ENCODE results near the gene ATP5MK. TPM values are rescaled to one million over a fixed set of nuclear protein-coding genes. Genes with fewer than 3 reads are reported as not detected.

Gene ATP5MK
- total RNA-seq, 2 donors from 2014 or later, result 554 to 1,203 TPM

DNA sequence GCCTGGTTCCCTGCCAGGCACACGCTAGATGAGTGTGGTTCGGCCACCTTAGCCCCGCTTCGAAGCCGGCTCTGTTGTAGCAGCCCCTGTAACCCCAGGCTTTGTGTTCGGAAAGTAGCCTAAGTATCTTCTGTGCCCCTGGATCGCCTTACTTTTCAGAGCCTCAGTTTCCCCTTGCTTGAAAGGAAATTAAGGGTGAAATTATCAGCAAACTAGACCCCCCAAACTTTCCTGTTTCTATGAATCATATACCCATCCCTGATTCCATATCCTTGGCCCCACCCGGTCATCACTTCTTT lies 463 bp upstream of the ATP5MK start:
- Histone ChIP-seq H3K9me3 (no peaks in the 10 kb centered on the region), H3K36me3 (peaks cover 40% of the 10 kb centered on the region), H3K27ac (peak overlapping the region; percentile 92 to 94), H3K27me3 (no peaks in the 10 kb centered on the region), H3K4me1 (peaks cover 0 to 42% of the 10 kb centered on the region in 2 donors), H3K4me3 (peak overlapping the region; percentile 88 to 97)
- TF ChIP-seq, protein P1, sequence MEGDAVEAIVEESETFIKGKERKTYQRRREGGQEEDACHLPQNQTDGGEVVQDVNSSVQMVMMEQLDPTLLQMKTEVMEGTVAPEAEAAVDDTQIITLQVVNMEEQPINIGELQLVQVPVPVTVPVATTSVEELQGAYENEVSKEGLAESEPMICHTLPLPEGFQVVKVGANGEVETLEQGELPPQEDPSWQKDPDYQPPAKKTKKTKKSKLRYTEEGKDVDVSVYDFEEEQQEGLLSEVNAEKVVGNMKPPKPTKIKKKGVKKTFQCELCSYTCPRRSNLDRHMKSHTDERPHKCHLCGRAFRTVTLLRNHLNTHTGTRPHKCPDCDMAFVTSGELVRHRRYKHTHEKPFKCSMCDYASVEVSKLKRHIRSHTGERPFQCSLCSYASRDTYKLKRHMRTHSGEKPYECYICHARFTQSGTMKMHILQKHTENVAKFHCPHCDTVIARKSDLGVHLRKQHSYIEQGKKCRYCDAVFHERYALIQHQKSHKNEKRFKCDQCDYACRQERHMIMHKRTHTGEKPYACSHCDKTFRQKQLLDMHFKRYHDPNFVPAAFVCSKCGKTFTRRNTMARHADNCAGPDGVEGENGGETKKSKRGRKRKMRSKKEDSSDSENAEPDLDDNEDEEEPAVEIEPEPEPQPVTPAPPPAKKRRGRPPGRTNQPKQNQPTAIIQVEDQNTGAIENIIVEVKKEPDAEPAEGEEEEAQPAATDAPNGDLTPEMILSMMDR (IDR thresholded peaks at IDR 0.05), result no peak
- DNase-seq (ENCODE audit: low spot score), result no peak

DNA sequence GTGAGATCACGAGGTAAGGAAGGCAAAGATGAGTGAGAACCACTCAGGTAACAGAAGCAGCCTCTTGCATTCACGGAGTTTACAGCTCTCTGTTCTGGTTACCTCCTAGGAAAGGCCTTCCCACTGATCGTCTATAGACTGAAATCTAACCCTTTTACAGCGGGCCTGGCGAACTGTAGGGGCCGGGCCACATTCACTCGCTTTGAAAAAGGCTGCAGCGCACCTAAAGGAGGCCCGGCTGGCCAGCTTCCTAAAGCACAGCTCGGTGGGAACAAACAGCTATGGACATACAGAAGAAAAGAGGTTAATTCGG lies 565 bp downstream of the ATP5MK start:
- H3K36me3 ChIP-seq, result peaks cover 40% of the 10 kb centered on the region
- no peaks in the 10 kb centered on the region for H3K9me3 ChIP-seq
- TF ChIP-seq, protein P1 (IDR thresholded peaks at IDR 0.05), result no peak
- H3K4me1 ChIP-seq, result peaks cover 0 to 42% of the 10 kb centered on the region in 2 donors
- peak overlapping the region; percentile 92 to 94 for H3K27ac ChIP-seq
- DNase-seq (ENCODE audit: low spot score), result no peak
- no peaks in the 10 kb centered on the region for H3K27me3 ChIP-seq
- H3K4me3 ChIP-seq, result peak overlapping the region; percentile 88 to 97

DNA sequence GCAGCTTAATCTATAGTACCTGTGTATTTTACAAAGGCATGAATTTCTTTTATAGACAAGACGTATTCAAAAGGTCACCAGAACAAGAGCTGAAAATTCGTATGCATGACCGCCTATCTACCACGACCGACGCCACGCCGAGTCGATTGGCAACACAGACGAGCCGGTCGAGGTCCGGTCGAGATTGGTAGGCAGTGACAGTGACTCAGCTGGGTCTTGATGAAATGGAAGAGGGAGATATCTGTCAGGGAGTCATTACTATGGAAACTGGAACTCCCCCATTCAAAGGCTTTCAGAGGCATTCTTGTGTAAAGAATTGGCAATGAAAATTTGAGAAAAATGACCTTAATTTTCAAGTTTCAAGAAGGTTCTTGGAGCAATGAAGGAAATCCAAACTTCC lies 2.1 kb downstream of the ATP5MK start:
- Histone ChIP-seq H3K27ac (no peak overlapping the region), H3K27me3 (no peaks in the 10 kb centered on the region), H3K36me3 (peaks cover 41% of the 10 kb centered on the region), H3K9me3 (no peaks in the 10 kb centered on the region), H3K4me3 (no peak overlapping the region), H3K4me1 (peaks cover 0 to 42% of the 10 kb centered on the region in 2 donors)
- TF ChIP-seq, protein P1 (IDR thresholded peaks at IDR 0.05), result no peak
- no peak for DNase-seq (ENCODE audit: low spot score)

DNA sequence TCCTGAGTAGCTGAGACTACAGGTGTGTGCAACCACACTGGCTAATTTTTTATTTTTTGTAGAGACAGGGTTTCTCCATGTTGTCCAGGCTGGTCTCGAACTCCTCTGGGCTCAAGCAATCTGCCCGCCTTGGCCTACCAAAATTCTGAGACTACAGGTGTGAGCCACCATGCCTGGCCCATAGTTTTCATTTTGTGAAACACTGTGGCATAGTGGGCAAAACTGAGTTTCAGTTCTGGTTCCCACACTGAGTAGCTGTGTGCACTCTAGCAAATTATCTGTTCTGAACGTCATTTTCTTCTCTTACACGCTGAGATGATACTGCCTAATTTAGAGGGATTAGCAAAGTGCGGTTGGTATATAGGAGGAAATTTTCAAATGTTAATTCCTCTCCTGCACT lies 13.5 kb downstream of the ATP5MK start:
- peak; percentile 13 for DNase-seq (ENCODE audit: low spot score)
- Histone ChIP-seq H3K27ac (no peak overlapping the region), H3K27me3 (no peaks in the 10 kb centered on the region), H3K36me3 (peaks cover 38% of the 10 kb centered on the region), H3K4me1 (no peaks in the 10 kb centered on the region), H3K4me3 (no peak overlapping the region), H3K9me3 (no peaks in the 10 kb centered on the region)
- TF ChIP-seq, protein P1 (IDR thresholded peaks at IDR 0.05), result no peak

DNA sequence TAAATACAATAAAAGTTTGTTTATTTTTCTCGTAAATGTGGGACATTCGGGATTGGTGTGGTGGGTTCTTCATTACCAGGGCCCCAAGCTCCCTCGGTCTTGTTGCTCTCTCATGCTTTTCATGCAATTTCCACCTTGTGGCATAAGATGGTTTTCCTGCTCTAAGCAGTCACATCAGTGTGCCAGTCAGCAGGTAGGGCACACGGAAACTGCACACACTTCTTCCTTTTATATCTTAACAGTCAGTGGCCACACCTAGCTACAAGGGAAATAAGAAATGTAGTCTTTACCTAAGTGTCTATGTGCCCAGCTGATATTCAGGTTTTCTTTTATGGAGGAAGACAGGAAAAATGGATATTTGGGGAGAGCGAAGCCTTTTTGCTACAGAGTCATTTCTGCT lies 22.0 kb downstream of the ATP5MK start:
- DNase-seq (ENCODE audit: low spot score), result no peak
- Histone ChIP-seq H3K27me3 (no peaks in the 10 kb centered on the region), H3K27ac (no peak overlapping the region), H3K36me3 (peaks cover 34% of the 10 kb centered on the region), H3K4me1 (peaks cover 0 to 8% of the 10 kb centered on the region in 2 donors), H3K9me3 (no peaks in the 10 kb centered on the region), H3K4me3 (no peak overlapping the region)
- TF ChIP-seq, protein P1 (IDR thresholded peaks at IDR 0.05), result no peak

DNA sequence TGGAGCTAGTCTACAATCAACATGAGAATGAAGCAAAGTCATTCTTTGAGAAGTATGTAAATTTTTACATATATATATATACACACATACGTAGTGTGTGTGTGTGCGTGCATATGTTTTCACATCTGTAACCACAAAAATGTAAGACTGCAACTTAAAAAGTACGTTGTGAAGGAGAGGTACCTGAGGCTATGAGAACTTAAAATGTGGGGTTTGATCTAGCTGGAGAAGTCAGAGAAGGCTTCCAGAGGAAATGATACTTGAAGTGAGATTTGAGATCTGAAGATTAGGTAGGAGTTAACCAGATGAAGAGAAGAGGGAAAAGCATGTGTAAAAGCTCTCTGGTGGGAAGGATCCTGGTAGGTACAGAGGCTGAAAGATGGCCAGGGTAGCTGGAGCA lies 22.7 kb downstream of the ATP5MK start:
- H3K9me3 ChIP-seq, result no peaks in the 10 kb centered on the region
- no peaks in the 10 kb centered on the region for H3K27me3 ChIP-seq
- H3K27ac ChIP-seq, result no peak overlapping the region
- H3K4me1 ChIP-seq, result peaks cover 0 to 13% of the 10 kb centered on the region in 2 donors
- TF ChIP-seq, protein P1 (IDR thresholded peaks at IDR 0.05), result no peak
- no peak overlapping the region for H3K4me3 ChIP-seq
- peaks cover 34% of the 10 kb centered on the region for H3K36me3 ChIP-seq
- DNase-seq (ENCODE audit: low spot score), result no peak

All from right atrium auricular region (tissue), 2 donors.